HCT116 (cell line): ENCODE results near the gene GLO1. TPM values are rescaled to one million over a fixed set of nuclear protein-coding genes. Genes with fewer than 3 reads are reported as not detected.

Experiments used
- ATAC-seq: fragments of 200-7000 bp; cut with Tn5 transposase; 2 replicates; pipeline ENCODE4 v1.9.1; 2020; ENCODE audit warnings: mild to moderate bottlenecking, moderate library complexity
- BruUV-seq: library from RNA; stranded (reverse); fragments of 400-500 nt; replicated peaks from 2 replicates; lab custom pipeline; 2021; lab: Mats Ljungman, UMichigan
- CTCF ChIA-PET: fragments of 300-600 bp; sonication (Branson Sonifier 250); formaldehyde crosslinking; loops from one replicate; lab custom pipeline; 2021; ENCODE audit warnings: antibody characterized with exemption; lab: Charles Lee
- POLR2A ChIA-PET: fragments of 300-600, 350-600 bp; sonication (Branson Sonifier 250); formaldehyde crosslinking; loops from one replicate; lab custom pipeline; 2021; ENCODE audit warnings: antibody characterized with exemption; lab: Charles Lee
- RAD21 ChIA-PET, 2 experiments: fragments of 300-600 bp; sonication (Branson Sonifier 250); formaldehyde crosslinking; loops; one replicate each; lab custom pipeline; 2023; ENCODE audit warnings: low total read pairs in 2 of 2; ENCODE audit not compliant: uncharacterized antibody in 2 of 2, unreplicated experiment in 2 of 2, low non-redundant PET in 1 of 2; lab: Charles Lee
- DNase-seq: peaks from one replicate; pipeline ENCODE4 v3.0.0-alpha.2; 2010; ENCODE audit warnings: low read depth, low spot score
- H2AFZ ChIP-seq: fragments of 200-600 bp; shearing (Covaris generic), sonication (generic); 2 replicates; pipeline ENCODE4 v1.6.1; 2017; ENCODE audit warnings: low read depth, mixed run types, mixed read lengths, antibody characterized with exemption, low read length; ENCODE audit not compliant: poor library complexity, severe bottlenecking
- H3K27ac ChIP-seq: 2 replicates; pipeline ENCODE4 v1.5.1; 2012; ENCODE audit warnings: low read depth, low read length
- H3K27me3 ChIP-seq: fragments of 200-600 bp; sonication (generic); 2 replicates; pipeline ENCODE4 v1.6.1; 2016; ENCODE audit warnings: mixed run types, low read length, mixed read lengths; ENCODE audit not compliant: insufficient read depth
- H3K36me3 ChIP-seq, 2 experiments: fragments of 200-500 bp in 1 of 2; fragments of 200-600 bp in 1 of 2; sonication (Bioruptor generic) in 1 of 2; sonication (generic) in 1 of 2; 2 replicates each; pipeline versions ENCODE4 v1.5.1 to v1.6.1; 2014 to 2016; ENCODE audit warnings: low read length in 2 of 2, inconsistent platforms in 1 of 2, mixed read lengths in 1 of 2, mixed run types in 1 of 2; ENCODE audit not compliant: insufficient read depth in 2 of 2, control insufficient read depth in 1 of 2
- H3K4me1 ChIP-seq, 2 experiments: fragments of 200-600 bp in 1 of 2; sonication (generic) in 1 of 2; 2 replicates each; pipeline versions ENCODE4 v1.5.1 to v1.6.1; 2012 to 2017; ENCODE audit warnings: low read length in 2 of 2, inconsistent platforms in 1 of 2, mild to moderate bottlenecking in 1 of 2, mixed read lengths in 1 of 2, mixed run types in 1 of 2, moderate library complexity in 1 of 2; ENCODE audit not compliant: insufficient read depth in 2 of 2, control insufficient read depth in 1 of 2
- H3K4me2 ChIP-seq: fragments of 200-600 bp; sonication (generic); 2 replicates; pipeline ENCODE4 v1.6.1; 2017; ENCODE audit warnings: mixed run types, low read length, mixed read lengths
- H3K4me3 ChIP-seq, 2 experiments: fragments of 200-600 bp in 1 of 2; sonication (generic) in 1 of 2; replicated peaks in 1 of 2; 2 replicates each; pipeline ENCODE4 v1.5.1; 2011 to 2016; ENCODE audit warnings: low read length in 2 of 2, control low read depth in 1 of 2, low read depth in 1 of 2, mild to moderate bottlenecking in 1 of 2, mixed read lengths in 1 of 2, mixed run types in 1 of 2
- H3K79me2 ChIP-seq: fragments of 200-600 bp; sonication (generic); 2 replicates; pipeline ENCODE4 v1.6.1; 2017; ENCODE audit warnings: mild to moderate bottlenecking, mixed run types, low read length, moderate library complexity, mixed read lengths; ENCODE audit not compliant: insufficient read depth
- H3K9ac ChIP-seq: fragments of 200-600 bp; sonication (generic); 2 replicates; pipeline ENCODE4 v1.6.1; 2016; ENCODE audit warnings: low read length, mixed read lengths
- H3K9me2 ChIP-seq: fragments of 200-600 bp; sonication (generic), shearing (Covaris generic); 2 replicates; pipeline ENCODE4 v1.6.1; 2017; ENCODE audit warnings: mixed run types, mild to moderate bottlenecking, moderate library complexity; ENCODE audit not compliant: insufficient read depth
- H3K9me3 ChIP-seq, 2 experiments: fragments of 200-500 bp in 1 of 2; fragments of 200-600 bp in 1 of 2; sonication (Bioruptor generic) in 1 of 2; sonication (generic) in 1 of 2; 2 replicates each; pipeline ENCODE4 v1.6.1; 2014 to 2017; ENCODE audit warnings: low read length in 2 of 2, mixed read lengths in 2 of 2, inconsistent platforms in 1 of 2, low read depth in 1 of 2, mild to moderate bottlenecking in 1 of 2, mixed run types in 1 of 2, moderate library complexity in 1 of 2; ENCODE audit not compliant: control insufficient read depth in 1 of 2, insufficient read depth in 1 of 2
- H4K20me1 ChIP-seq: fragments of 200-600 bp; sonication (generic), shearing (Covaris generic); 2 replicates; pipeline ENCODE4 v1.6.1; 2017; ENCODE audit warnings: mixed run types, mild to moderate bottlenecking, moderate library complexity; ENCODE audit not compliant: insufficient read depth
- CBX3 ChIP-seq: IDR thresholded peaks from 2 replicates; pipeline ENCODE4 v1.6.1; 2012; ENCODE audit warnings: low read depth
- CEBPB ChIP-seq: IDR thresholded peaks from 2 replicates; pipeline ENCODE4 v1.6.1; 2012; ENCODE audit warnings: low read depth
- EGR1 ChIP-seq: IDR thresholded peaks from 2 replicates; pipeline ENCODE4 v1.6.1; 2012; ENCODE audit warnings: low read depth
- EZH2 ChIP-seq: fragments of 200-600 bp; sonication (generic); IDR thresholded peaks from 2 replicates; pipeline ENCODE4 v1.6.1; 2017; ENCODE audit warnings: antibody characterized with exemption, mixed run types
- EZH2phosphoT487 ChIP-seq: fragments of 200-600 bp; IDR thresholded peaks from 2 replicates; pipeline ENCODE4 v1.6.1; 2018; ENCODE audit warnings: antibody characterized with exemption, borderline replicate concordance
- FOSL1 ChIP-seq: IDR thresholded peaks from 2 replicates; pipeline ENCODE4 v1.6.1; 2012; ENCODE audit warnings: low read depth
- POLR2A ChIP-seq: IDR thresholded peaks from 2 replicates; pipeline ENCODE4 v1.7.0; 2011; ENCODE audit warnings: borderline replicate concordance; ENCODE audit not compliant: insufficient read depth, insufficient read length; ENCODE audit errors: extremely low read depth
- POLR2AphosphoS5 ChIP-seq: IDR thresholded peaks from 2 replicates; pipeline ENCODE4 v1.6.1; 2011; ENCODE audit warnings: mild to moderate bottlenecking, low read depth, low read length, moderate library complexity
- SIN3A ChIP-seq: IDR thresholded peaks from 2 replicates; pipeline ENCODE4 v1.6.1; 2012; ENCODE audit warnings: low read depth
- SP1 ChIP-seq: IDR thresholded peaks from 2 replicates; pipeline ENCODE4 v1.6.1; 2012; ENCODE audit warnings: low read depth
- SRF ChIP-seq: IDR thresholded peaks from 2 replicates; pipeline ENCODE4 v1.6.1; 2012; ENCODE audit warnings: low read depth
- YY1 ChIP-seq: IDR thresholded peaks from 2 replicates; pipeline ENCODE4 v1.6.1; 2011; ENCODE audit warnings: low read length, low read depth, moderate library complexity, mild to moderate bottlenecking; ENCODE audit not compliant: insufficient replicate concordance; ENCODE audit errors: extremely low read depth
- ZBTB33 ChIP-seq: IDR thresholded peaks from 2 replicates; pipeline ENCODE4 v1.6.1; 2011; ENCODE audit warnings: mild to moderate bottlenecking, low read length, moderate library complexity; ENCODE audit not compliant: insufficient replicate concordance; ENCODE audit errors: extremely low read depth
- intact Hi-C: fragments of 100-400 bp; cut with micrococcal nuclease; formaldehyde crosslinking; loops from 2 replicates; pipeline ENCODE4 v1.10.0; 2022
- total RNA-seq: library from RNA; stranded (reverse); gene quantifications from one replicate; pipeline ENCODE4 v1.2.1, GENCODE V29; 2021; ENCODE audit not compliant: unreplicated experiment
- TF ChIP-seq, protein P1 (sequence below): IDR thresholded peaks from 2 replicates; pipeline ENCODE4 v1.6.1; 2012

GLO1 gene
- total RNA-seq, 1 experiment from 2014 or later, result 191 TPM

DNA sequence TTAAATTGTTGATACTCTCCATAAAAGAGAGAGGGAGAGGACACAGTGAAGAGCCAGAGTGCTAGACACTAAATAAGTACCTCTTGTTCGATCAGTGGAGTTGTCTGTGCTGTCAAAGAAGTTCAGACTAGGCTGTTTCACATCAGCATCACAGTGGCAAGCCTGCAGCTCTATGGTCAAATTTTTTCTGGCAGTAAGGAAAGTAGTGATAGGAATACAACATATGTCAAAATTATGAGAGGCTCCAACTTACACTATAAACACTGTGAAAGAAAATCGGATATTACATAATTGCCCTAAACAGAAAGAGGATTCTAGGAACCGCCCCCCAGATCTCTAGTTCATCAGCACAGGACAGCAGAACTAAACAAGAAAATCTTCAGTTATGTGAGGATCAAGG is 35.3 kb upstream of the GLO1 start:
- Histone ChIP-seq H3K4me2 (no peak overlapping the region), H4K20me1 (no peaks in the 10 kb centered on the region), H3K9me2 (no peaks in the 10 kb centered on the region), H3K9ac (no peak overlapping the region), H3K79me2 (no peaks in the 10 kb centered on the region), H3K4me3 (no peak overlapping the region), H3K27ac (no peak overlapping the region), H3K36me3 (no peaks in the 10 kb centered on the region), H3K4me1 (no peaks in the 10 kb centered on the region), H2AFZ (no peak overlapping the region), H3K27me3 (0 out of 2 replicates have a peak, but pooled peaks cover 6% of the 10 kb centered on the region), H3K9me3 (no peaks in the 10 kb centered on the region)
- ChIA-PET CTCF (no interaction called here), RAD21 (no interaction called here), POLR2A (no interaction called here)
- BruUV-seq, result no TSS peak
- ATAC-seq (no peak), DNase-seq (no peak)
- no peak for TF ChIP-seq EGR1
- no peak for TF ChIP-seq SRF
- no peak for TF ChIP-seq POLR2AphosphoS5
- TF ChIP-seq EZH2, result no peak
- no peak for TF ChIP-seq CBX3
- no peak for TF ChIP-seq SIN3A
- TF ChIP-seq CEBPB, result no peak
- no peak for TF ChIP-seq FOSL1
- no peak for TF ChIP-seq SP1
- TF ChIP-seq, protein P1, sequence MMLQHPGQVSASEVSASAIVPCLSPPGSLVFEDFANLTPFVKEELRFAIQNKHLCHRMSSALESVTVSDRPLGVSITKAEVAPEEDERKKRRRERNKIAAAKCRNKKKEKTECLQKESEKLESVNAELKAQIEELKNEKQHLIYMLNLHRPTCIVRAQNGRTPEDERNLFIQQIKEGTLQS, result no peak
- no peak for TF ChIP-seq YY1
- no peak for TF ChIP-seq POLR2A
- no peak for TF ChIP-seq ZBTB33
- TF ChIP-seq EZH2phosphoT487, result no peak
- intact Hi-C loops, result no loop called here
